Upper lobe of left lung (tissue), 6 donors: ENCODE results near the gene FNDC11. TPM values are rescaled to one million over a fixed set of nuclear protein-coding genes. Genes with fewer than 3 reads are reported as not detected.

ENCODE experiments used
- ATAC-seq, 2 donors: fragments of 200-7000 bp; cut with Tn5 transposase; one replicate each; pipeline ENCODE4 v1.9.1; 2022; ENCODE audit warnings: mild to moderate bottlenecking in 2 of 2, moderate library complexity in 2 of 2; ENCODE audit not compliant: low FRiP score in 2 of 2
- DNase-seq, 2 donors: peaks; one replicate each; pipeline ENCODE4 v3.0.0-alpha.2; 2019 to 2020
- H3K27ac ChIP-seq, 4 donors: fragments of 200-600 bp; sonication (generic); one replicate each; pipeline ENCODE4 v1.5.1; 2016 to 2019
- H3K27me3 ChIP-seq, 4 donors: fragments of 200-600 bp; sonication (generic); one replicate each; pipeline ENCODE4 v1.5.1; 2017 to 2019
- H3K36me3 ChIP-seq, 4 donors: fragments of 200-600 bp; sonication (generic); one replicate each; pipeline ENCODE4 v1.5.1; 2016 to 2019
- H3K4me1 ChIP-seq, 4 donors: fragments of 200-600 bp; sonication (generic); one replicate each; pipeline ENCODE4 v1.5.1; 2018 to 2019
- H3K4me3 ChIP-seq, 4 donors: fragments of 200-600 bp; sonication (generic); one replicate each; pipeline ENCODE4 v1.5.1; 2017 to 2019; ENCODE audit warnings: mild to moderate bottlenecking in 2 of 4, moderate library complexity in 1 of 4
- H3K9me3 ChIP-seq, 4 donors: fragments of 200-600 bp; sonication (generic); one replicate each; pipeline ENCODE4 v1.5.1; 2018 to 2019
- CTCF ChIP-seq, 6 experiments: fragments of 450-650 bp in 4 of 6; fragments of 200-600 bp in 2 of 6; sonication (generic) in 2 of 6; IDR thresholded peaks; one replicate each; pipeline ENCODE4 v1.5.1; 2016 to 2019; ENCODE audit warnings: antibody characterized with exemption in 6 of 6
- EP300 ChIP-seq, 4 donors: sonication (generic); formaldehyde crosslinking; IDR thresholded peaks; one replicate each; pipeline ENCODE4 v1.5.1; 2017; ENCODE audit warnings: antibody characterized with exemption in 4 of 4, control low read depth in 2 of 4
- POLR2A ChIP-seq, 4 donors: fragments of 450-650 bp; IDR thresholded peaks; one replicate each; pipeline ENCODE4 v1.5.1; 2016 to 2017; ENCODE audit warnings: antibody characterized with exemption in 4 of 4, mild to moderate bottlenecking in 2 of 4
- POLR2AphosphoS5 ChIP-seq, 2 donors: sonication (generic); formaldehyde crosslinking; IDR thresholded peaks; one replicate each; pipeline ENCODE4 v1.5.1; 2017; ENCODE audit warnings: antibody characterized with exemption in 2 of 2
- WGBS, 2 donors: methylation state at CpG; one replicate each; pipeline ENCODE4 v1.1.5; 2017 to 2018; 5-methylcytosine and 5-hydroxymethylcytosine counted together
- total RNA-seq, 6 donors: library from RNA; depleted of rRNA in 4 of 6; stranded (reverse); fragments of >200 nt in 4 of 6; gene quantifications; one replicate each; pipeline versions ENCODE4 v1.1.0 to v1.2.1, GENCODE V29; 2016 to 2021
- donor health status: DM: no; HTN: no; CAD: no; lungs with moderate emphysema.
- donor health status: DM: no; HTN: yes; CAD: no; lungs with severe emphysema.

FNDC11 gene
- total RNA-seq, 6 donors from 2014 or later: 0.29 to 6.5 (median 1.4) TPM

GRCh38 chr20:63520504-63520933 is 33.4 kb upstream of the FNDC11 start, which contains the start of gene PPDPF:
Gene PPDPF (plus strand): TSS chr20:63520765. CDS start chr20:63521309, 544 bp downstream.
- Histone ChIP-seq H3K9me3 (no peaks in the 10 kb centered on the region), H3K27ac (peak within 1 kb of the TSS; percentile 89 to 97 (median 92)), H3K36me3 (peaks cover 0 to 7% (median 5%) of the 10 kb centered on the region in 4 donors), H3K27me3 (no peaks in the 10 kb centered on the region), H3K4me1 (peaks cover 13 to 36% (median 31%) of the 10 kb centered on the region in 4 donors), H3K4me3 (peak within 1 kb of the TSS; percentile 63 to 97 (median 80))
- DNase-seq (peak; percentile 83 to 98), ATAC-seq (peak; percentile 88 to 96)
- no CpG with 5 or more reads among the region's 64 CpGs for WGBS, 2 donors
- TF ChIP-seq POLR2A (IDR thresholded peaks at IDR 0.05): peak in 3 of 4 donors; percentile 57 to 97 (median 79)
- peak in 1 of 6 experiments; percentile 3 for TF ChIP-seq CTCF (IDR thresholded peaks at IDR 0.05)
- TF ChIP-seq POLR2AphosphoS5 (IDR thresholded peaks at IDR 0.05): peak; percentile 96
- no peak for TF ChIP-seq EP300 (IDR thresholded peaks at IDR 0.05)

- Histone ChIP-seq H3K36me3 (peaks cover 0 to 7% (median 5%) of the 10 kb centered on the region in 4 donors), H3K27me3 (no peaks in the 10 kb centered on the region), H3K4me3 (peak overlapping the region; percentile 63 to 97 (median 80)), H3K9me3 (no peaks in the 10 kb centered on the region), H3K4me1 (peaks cover 13 to 36% (median 31%) of the 10 kb centered on the region in 4 donors), H3K27ac (peak overlapping the region; percentile 89 to 97 (median 92))
- ATAC-seq (peak; percentile 71 to 80), DNase-seq (peak; percentile 64 to 97)
- 0 to 1% methylated on average over 8 of the region's 68 CpGs for WGBS, 2 donors
- TF ChIP-seq POLR2AphosphoS5 (IDR thresholded peaks at IDR 0.05): no peak
- peak in 1 of 6 experiments; percentile 13 for TF ChIP-seq CTCF (IDR thresholded peaks at IDR 0.05)
- TF ChIP-seq POLR2A (IDR thresholded peaks at IDR 0.05): no peak
- no peak for TF ChIP-seq EP300 (IDR thresholded peaks at IDR 0.05)
These were observed 32.9 kb upstream of the FNDC11 start for GRCh38 chr20:63520934-63521601.

- Histone ChIP-seq H3K4me1 (peaks cover 13 to 36% (median 31%) of the 10 kb centered on the region in 4 donors), H3K4me3 (peak overlapping the region; percentile 63 to 97 (median 80)), H3K27ac (peak overlapping the region in 3 of 4 donors; percentile 89 to 92 (median 91)), H3K27me3 (no peaks in the 10 kb centered on the region), H3K36me3 (peaks cover 0 to 7% (median 5%) of the 10 kb centered on the region in 4 donors), H3K9me3 (no peaks in the 10 kb centered on the region)
- DNase-seq: peak; percentile 19 to 76
- WGBS, 2 donors: 52% methylated on average over 22 of the region's 23 CpGs; no CpG with 5 or more reads in 1 of the 2 donors
- no peak for ATAC-seq
- TF ChIP-seq POLR2A (IDR thresholded peaks at IDR 0.05): no peak
- no peak for TF ChIP-seq POLR2AphosphoS5 (IDR thresholded peaks at IDR 0.05)
- no peak for TF ChIP-seq CTCF (IDR thresholded peaks at IDR 0.05)
- no peak for TF ChIP-seq EP300 (IDR thresholded peaks at IDR 0.05)
These were observed 32.4 kb upstream of the FNDC11 start for GRCh38 chr20:63521602-63522001.

- Histone ChIP-seq H3K27ac (no peak overlapping the region), H3K27me3 (no peaks in the 10 kb centered on the region), H3K36me3 (peaks cover 0 to 7% (median 5%) of the 10 kb centered on the region in 4 donors), H3K4me1 (peaks cover 13 to 36% (median 31%) of the 10 kb centered on the region in 4 donors), H3K4me3 (peak overlapping the region in 2 of 4 donors; percentile 63 to 97), H3K9me3 (no peaks in the 10 kb centered on the region)
- TF ChIP-seq EP300 (IDR thresholded peaks at IDR 0.05) (no peak), POLR2A (IDR thresholded peaks at IDR 0.05) (no peak)
- 80 to 87% methylated on average over 5 to 12 of the region's 13 CpGs for WGBS, 2 donors
- ATAC-seq (no peak), DNase-seq (peak in 1 of 2 donors; percentile 50)
These were observed 31.7 kb upstream of the FNDC11 start for GRCh38 chr20:63522091-63522868.
